HCT116 (cell line): Measurements from ENCODE around the gene MEIKIN.

Experiments
- ATF3 ChIP-seq: IDR thresholded peaks from 2 replicates; pipeline ENCODE4 v1.6.1; 2012
- EGR1 ChIP-seq: IDR thresholded peaks from 2 replicates; pipeline ENCODE4 v1.6.1; 2012; ENCODE audit warnings: low read depth
- EZH2 ChIP-seq: fragments of 200-600 bp; sonication (generic); IDR thresholded peaks from 2 replicates; pipeline ENCODE4 v1.6.1; 2017; ENCODE audit warnings: antibody characterized with exemption, mixed run types
- EZH2phosphoT487 ChIP-seq: fragments of 200-600 bp; IDR thresholded peaks from 2 replicates; pipeline ENCODE4 v1.6.1; 2018; ENCODE audit warnings: antibody characterized with exemption, borderline replicate concordance
- POLR2A ChIP-seq: IDR thresholded peaks from 2 replicates; pipeline ENCODE4 v1.7.0; 2011; ENCODE audit warnings: borderline replicate concordance; ENCODE audit not compliant: insufficient read depth, insufficient read length; ENCODE audit errors: extremely low read depth
- TF ChIP-seq, protein P1 (sequence below), 3 experiments: fragments of 200-600 bp in 1 of 3; sonication (generic) in 1 of 3; IDR thresholded peaks in 2 of 3; conservative IDR thresholded peaks in 1 of 3; 2 replicates each; pipeline ENCODE4 v1.5.1; 2012 to 2017; ENCODE audit warnings: low read depth in 2 of 3, low read length in 2 of 3, antibody characterized with exemption in 1 of 3, borderline replicate concordance in 1 of 3, control low read depth in 1 of 3, mild to moderate bottlenecking in 1 of 3, mixed read lengths in 1 of 3, mixed run types in 1 of 3, moderate library complexity in 1 of 3; ENCODE audit not compliant: insufficient read depth in 1 of 3
- TF ChIP-seq, protein P2 (sequence below): IDR thresholded peaks from 2 replicates; pipeline ENCODE4 v1.6.1; 2011; ENCODE audit warnings: mild to moderate bottlenecking, low read length, moderate library complexity; ENCODE audit not compliant: insufficient replicate concordance; ENCODE audit errors: extremely low read depth

DNA sequence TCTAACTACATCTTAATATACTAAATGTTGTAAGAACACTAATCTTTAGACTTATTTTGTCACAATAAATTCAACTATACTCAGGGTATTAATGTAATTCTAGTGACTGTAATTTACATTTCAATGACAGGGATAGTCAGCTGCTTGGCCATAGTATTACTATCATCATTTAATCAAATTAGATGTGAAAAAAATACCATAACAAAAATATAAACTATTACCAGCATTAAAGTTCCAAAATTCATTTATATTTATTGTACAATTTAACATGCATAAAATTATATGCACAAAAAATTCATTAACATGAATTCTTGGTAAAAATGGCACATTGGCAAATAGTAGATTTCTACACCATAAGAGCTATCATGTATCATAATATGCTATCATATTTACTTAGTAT lies 177.6 kb downstream of the MEIKIN start:
- TF ChIP-seq EZH2phosphoT487 (no peak), POLR2A (no peak), EGR1 (no peak), ATF3 (no peak), EZH2 (no peak)
- TF ChIP-seq, protein P1, sequence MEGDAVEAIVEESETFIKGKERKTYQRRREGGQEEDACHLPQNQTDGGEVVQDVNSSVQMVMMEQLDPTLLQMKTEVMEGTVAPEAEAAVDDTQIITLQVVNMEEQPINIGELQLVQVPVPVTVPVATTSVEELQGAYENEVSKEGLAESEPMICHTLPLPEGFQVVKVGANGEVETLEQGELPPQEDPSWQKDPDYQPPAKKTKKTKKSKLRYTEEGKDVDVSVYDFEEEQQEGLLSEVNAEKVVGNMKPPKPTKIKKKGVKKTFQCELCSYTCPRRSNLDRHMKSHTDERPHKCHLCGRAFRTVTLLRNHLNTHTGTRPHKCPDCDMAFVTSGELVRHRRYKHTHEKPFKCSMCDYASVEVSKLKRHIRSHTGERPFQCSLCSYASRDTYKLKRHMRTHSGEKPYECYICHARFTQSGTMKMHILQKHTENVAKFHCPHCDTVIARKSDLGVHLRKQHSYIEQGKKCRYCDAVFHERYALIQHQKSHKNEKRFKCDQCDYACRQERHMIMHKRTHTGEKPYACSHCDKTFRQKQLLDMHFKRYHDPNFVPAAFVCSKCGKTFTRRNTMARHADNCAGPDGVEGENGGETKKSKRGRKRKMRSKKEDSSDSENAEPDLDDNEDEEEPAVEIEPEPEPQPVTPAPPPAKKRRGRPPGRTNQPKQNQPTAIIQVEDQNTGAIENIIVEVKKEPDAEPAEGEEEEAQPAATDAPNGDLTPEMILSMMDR (IDR thresholded peaks at IDR 0.05 in 2 of 3, conservative IDR thresholded peaks at IDR 0.05 in 1 of 3; ENCODE audit: borderline replicate concordance in 1 of 3, insufficient read depth in 1 of 3, low read depth in 2 of 3, low read length in 2 of 3) = no peak
- TF ChIP-seq, protein P2, sequence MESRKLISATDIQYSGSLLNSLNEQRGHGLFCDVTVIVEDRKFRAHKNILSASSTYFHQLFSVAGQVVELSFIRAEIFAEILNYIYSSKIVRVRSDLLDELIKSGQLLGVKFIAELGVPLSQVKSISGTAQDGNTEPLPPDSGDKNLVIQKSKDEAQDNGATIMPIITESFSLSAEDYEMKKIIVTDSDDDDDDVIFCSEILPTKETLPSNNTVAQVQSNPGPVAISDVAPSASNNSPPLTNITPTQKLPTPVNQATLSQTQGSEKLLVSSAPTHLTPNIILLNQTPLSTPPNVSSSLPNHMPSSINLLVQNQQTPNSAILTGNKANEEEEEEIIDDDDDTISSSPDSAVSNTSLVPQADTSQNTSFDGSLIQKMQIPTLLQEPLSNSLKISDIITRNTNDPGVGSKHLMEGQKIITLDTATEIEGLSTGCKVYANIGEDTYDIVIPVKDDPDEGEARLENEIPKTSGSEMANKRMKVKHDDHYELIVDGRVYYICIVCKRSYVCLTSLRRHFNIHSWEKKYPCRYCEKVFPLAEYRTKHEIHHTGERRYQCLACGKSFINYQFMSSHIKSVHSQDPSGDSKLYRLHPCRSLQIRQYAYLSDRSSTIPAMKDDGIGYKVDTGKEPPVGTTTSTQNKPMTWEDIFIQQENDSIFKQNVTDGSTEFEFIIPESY = no peak
